HL-60 (cell line): Measurements from ENCODE around the gene MORF4L2.

Experiments
- POLR2AphosphoS5 ChIP-seq: IDR thresholded peaks from 2 replicates; pipeline ENCODE4 v1.6.1; 2012; ENCODE audit warnings: low read depth
- TF ChIP-seq, protein P1 (sequence below): IDR thresholded peaks from one replicate; pipeline ENCODE4 v1.5.1; 2011; ENCODE audit warnings: low read length, control low read depth, inconsistent platforms; ENCODE audit not compliant: insufficient read depth
- TF ChIP-seq, protein P2 (sequence below): IDR thresholded peaks from 2 replicates; pipeline ENCODE4 v1.6.1; 2012; ENCODE audit warnings: low read depth; ENCODE audit not compliant: insufficient replicate concordance

- TF ChIP-seq, protein P1, sequence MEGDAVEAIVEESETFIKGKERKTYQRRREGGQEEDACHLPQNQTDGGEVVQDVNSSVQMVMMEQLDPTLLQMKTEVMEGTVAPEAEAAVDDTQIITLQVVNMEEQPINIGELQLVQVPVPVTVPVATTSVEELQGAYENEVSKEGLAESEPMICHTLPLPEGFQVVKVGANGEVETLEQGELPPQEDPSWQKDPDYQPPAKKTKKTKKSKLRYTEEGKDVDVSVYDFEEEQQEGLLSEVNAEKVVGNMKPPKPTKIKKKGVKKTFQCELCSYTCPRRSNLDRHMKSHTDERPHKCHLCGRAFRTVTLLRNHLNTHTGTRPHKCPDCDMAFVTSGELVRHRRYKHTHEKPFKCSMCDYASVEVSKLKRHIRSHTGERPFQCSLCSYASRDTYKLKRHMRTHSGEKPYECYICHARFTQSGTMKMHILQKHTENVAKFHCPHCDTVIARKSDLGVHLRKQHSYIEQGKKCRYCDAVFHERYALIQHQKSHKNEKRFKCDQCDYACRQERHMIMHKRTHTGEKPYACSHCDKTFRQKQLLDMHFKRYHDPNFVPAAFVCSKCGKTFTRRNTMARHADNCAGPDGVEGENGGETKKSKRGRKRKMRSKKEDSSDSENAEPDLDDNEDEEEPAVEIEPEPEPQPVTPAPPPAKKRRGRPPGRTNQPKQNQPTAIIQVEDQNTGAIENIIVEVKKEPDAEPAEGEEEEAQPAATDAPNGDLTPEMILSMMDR = no peak
- TF ChIP-seq, protein P2, sequence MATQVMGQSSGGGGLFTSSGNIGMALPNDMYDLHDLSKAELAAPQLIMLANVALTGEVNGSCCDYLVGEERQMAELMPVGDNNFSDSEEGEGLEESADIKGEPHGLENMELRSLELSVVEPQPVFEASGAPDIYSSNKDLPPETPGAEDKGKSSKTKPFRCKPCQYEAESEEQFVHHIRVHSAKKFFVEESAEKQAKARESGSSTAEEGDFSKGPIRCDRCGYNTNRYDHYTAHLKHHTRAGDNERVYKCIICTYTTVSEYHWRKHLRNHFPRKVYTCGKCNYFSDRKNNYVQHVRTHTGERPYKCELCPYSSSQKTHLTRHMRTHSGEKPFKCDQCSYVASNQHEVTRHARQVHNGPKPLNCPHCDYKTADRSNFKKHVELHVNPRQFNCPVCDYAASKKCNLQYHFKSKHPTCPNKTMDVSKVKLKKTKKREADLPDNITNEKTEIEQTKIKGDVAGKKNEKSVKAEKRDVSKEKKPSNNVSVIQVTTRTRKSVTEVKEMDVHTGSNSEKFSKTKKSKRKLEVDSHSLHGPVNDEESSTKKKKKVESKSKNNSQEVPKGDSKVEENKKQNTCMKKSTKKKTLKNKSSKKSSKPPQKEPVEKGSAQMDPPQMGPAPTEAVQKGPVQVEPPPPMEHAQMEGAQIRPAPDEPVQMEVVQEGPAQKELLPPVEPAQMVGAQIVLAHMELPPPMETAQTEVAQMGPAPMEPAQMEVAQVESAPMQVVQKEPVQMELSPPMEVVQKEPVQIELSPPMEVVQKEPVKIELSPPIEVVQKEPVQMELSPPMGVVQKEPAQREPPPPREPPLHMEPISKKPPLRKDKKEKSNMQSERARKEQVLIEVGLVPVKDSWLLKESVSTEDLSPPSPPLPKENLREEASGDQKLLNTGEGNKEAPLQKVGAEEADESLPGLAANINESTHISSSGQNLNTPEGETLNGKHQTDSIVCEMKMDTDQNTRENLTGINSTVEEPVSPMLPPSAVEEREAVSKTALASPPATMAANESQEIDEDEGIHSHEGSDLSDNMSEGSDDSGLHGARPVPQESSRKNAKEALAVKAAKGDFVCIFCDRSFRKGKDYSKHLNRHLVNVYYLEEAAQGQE = no peak
- TF ChIP-seq POLR2AphosphoS5 = no peak
Measured at GRCh38 chrX:103691059-103691458, 4.6 kb upstream of the MORF4L2 start.
